PFSK-1 (cell line): ENCODE results near the gene TMEM229B.

Experiments used
- POLR2AphosphoS5 ChIP-seq: IDR thresholded peaks from 2 replicates; pipeline ENCODE4 v1.6.1; 2012; ENCODE audit warnings: low read depth, mild to moderate bottlenecking, control low read depth, low read length, moderate library complexity
- TF ChIP-seq, protein P1 (sequence below), 2 experiments: IDR thresholded peaks; 2 replicates each; pipeline versions ENCODE4 v1.6.1 to v1.8.0; 2011 to 2012; ENCODE audit warnings: low read depth in 2 of 2, low read length in 2 of 2, control low read depth in 1 of 2, inconsistent platforms in 1 of 2, mild to moderate bottlenecking in 1 of 2, moderate library complexity in 1 of 2; ENCODE audit not compliant: insufficient read depth in 1 of 2

DNA sequence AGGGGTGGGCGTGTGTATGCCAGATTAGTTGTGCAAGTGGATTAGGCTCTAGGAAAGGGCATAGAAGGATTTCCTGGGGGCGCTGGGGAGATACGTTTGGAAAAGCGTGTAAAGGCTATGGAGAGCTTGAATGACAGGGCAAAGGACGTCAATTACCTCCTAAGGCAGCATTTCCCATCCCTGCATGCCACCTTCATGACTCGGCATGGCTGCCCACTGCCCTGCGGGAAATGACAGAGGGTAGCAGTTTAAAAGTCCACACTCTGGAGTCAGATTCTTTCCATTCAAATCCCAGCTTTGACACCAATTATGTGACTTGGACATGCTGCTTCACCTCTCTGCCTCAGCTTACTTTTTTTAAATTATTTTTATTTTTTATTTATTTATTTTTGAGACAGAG, 14.8 kb upstream of the TMEM229B start:
- no peak for TF ChIP-seq POLR2AphosphoS5
- TF ChIP-seq, protein P1, sequence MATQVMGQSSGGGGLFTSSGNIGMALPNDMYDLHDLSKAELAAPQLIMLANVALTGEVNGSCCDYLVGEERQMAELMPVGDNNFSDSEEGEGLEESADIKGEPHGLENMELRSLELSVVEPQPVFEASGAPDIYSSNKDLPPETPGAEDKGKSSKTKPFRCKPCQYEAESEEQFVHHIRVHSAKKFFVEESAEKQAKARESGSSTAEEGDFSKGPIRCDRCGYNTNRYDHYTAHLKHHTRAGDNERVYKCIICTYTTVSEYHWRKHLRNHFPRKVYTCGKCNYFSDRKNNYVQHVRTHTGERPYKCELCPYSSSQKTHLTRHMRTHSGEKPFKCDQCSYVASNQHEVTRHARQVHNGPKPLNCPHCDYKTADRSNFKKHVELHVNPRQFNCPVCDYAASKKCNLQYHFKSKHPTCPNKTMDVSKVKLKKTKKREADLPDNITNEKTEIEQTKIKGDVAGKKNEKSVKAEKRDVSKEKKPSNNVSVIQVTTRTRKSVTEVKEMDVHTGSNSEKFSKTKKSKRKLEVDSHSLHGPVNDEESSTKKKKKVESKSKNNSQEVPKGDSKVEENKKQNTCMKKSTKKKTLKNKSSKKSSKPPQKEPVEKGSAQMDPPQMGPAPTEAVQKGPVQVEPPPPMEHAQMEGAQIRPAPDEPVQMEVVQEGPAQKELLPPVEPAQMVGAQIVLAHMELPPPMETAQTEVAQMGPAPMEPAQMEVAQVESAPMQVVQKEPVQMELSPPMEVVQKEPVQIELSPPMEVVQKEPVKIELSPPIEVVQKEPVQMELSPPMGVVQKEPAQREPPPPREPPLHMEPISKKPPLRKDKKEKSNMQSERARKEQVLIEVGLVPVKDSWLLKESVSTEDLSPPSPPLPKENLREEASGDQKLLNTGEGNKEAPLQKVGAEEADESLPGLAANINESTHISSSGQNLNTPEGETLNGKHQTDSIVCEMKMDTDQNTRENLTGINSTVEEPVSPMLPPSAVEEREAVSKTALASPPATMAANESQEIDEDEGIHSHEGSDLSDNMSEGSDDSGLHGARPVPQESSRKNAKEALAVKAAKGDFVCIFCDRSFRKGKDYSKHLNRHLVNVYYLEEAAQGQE (IDR thresholded peaks at IDR 0.05; ENCODE audit: insufficient read depth in 1 of 2, low read depth in 2 of 2, low read length in 2 of 2) = no peak
